Measurements from ENCODE around the gene TEAD1.

- TF ChIP-seq POLR2AphosphoS5 (IDR thresholded peaks at IDR 0.05; ENCODE audit: insufficient read depth, low read depth, low read length) (peak; percentile 11), MAX (IDR thresholded peaks at IDR 0.05; ENCODE audit: insufficient read depth, insufficient read length) (no peak)
These were observed 125.9 kb downstream of the TEAD1 start for GRCh38 chr11:12800032-12800671.
